ENCODE measurements around the gene PPP4R3A. TPM values are rescaled to one million over a fixed set of nuclear protein-coding genes. Genes with fewer than 3 reads are reported as not detected.

The PPP4R3A gene
- total RNA-seq, 1 experiment from 2014 or later = 74.4 TPM

GRCh38 chr14:91515979-91516378, 5.9 kb upstream of the PPP4R3A start:
- Histone ChIP-seq H3K27me3 (ENCODE audit: low read length) (no peaks in the 10 kb centered on the region), H3K4me2 (ENCODE audit: low read length) (no peak overlapping the region), H3K27ac (ENCODE audit: low read length) (no peak overlapping the region), H3K9me3 (ENCODE audit: low read length) (no peaks in the 10 kb centered on the region), H3F3A (ENCODE audit: low read length, unreplicated experiment) (no peaks in the 10 kb centered on the region), H3K9me2 (replicated peaks; ENCODE audit: low read length) (no peaks in the 10 kb centered on the region), H3K4me1 (ENCODE audit: insufficient read depth, low read length) (peaks cover 4% of the 10 kb centered on the region), H2AFZ (ENCODE audit: low read length) (no peak overlapping the region), H4K20me1 (ENCODE audit: low read length) (no peaks in the 10 kb centered on the region), H3K79me2 (ENCODE audit: low read length) (peaks cover 4% of the 10 kb centered on the region; the same call in 1 of the 2 replicates), H3K4me3 (ENCODE audit: low read length) (no peak overlapping the region), H3K36me3 (ENCODE audit: low read depth, low read length) (no peaks in the 10 kb centered on the region), H3K9ac (ENCODE audit: low read length) (no peak overlapping the region)
- ChIA-PET POLR2A (ENCODE audit: unreplicated experiment) (no interaction called here), CTCF (no interaction called here)
- no peak for ATAC-seq
- BruUV-seq (replicated peaks) = no TSS peak
- TF ChIP-seq EZH2 (IDR thresholded peaks at IDR 0.05; ENCODE audit: low read length, unreplicated experiment) = no peak
- TF ChIP-seq EZH2phosphoT487 (IDR thresholded peaks at IDR 0.05; ENCODE audit: borderline replicate concordance, low read length) = no peak
- no peak for TF ChIP-seq CTCF (conservative IDR thresholded peaks at IDR 0.05; ENCODE audit: low read depth, low read length)
- no peak for DNase-seq
- intact Hi-C loops (cut with micrococcal nuclease) = no loop called here

- no TSS peak for BruUV-seq (replicated peaks)
- peak overlapping the region; percentile 88 for H3K4me2 ChIP-seq (ENCODE audit: low read length)
- H3K27me3 ChIP-seq (ENCODE audit: low read length) = no peaks in the 10 kb centered on the region
- H3K4me3 ChIP-seq (ENCODE audit: low read length) = peak overlapping the region; percentile 90
- no peaks in the 10 kb centered on the region for H3K9me3 ChIP-seq (ENCODE audit: low read length)
- peak overlapping the region; percentile 94 for H2AFZ ChIP-seq (ENCODE audit: low read length)
- H3K9ac ChIP-seq (ENCODE audit: low read length) = peak overlapping the region; percentile 100
- DNase-seq = peak; percentile 15
- intact Hi-C loops (cut with micrococcal nuclease) = no loop called here
- no peaks in the 10 kb centered on the region for H3K9me2 ChIP-seq (replicated peaks; ENCODE audit: low read length)
- H3K36me3 ChIP-seq (ENCODE audit: low read depth, low read length) = peaks cover 12% of the 10 kb centered on the region; the same call in 1 of the 2 replicates
- H4K20me1 ChIP-seq (ENCODE audit: low read length) = peaks cover 29% of the 10 kb centered on the region
- no peak for TF ChIP-seq CTCF (conservative IDR thresholded peaks at IDR 0.05; ENCODE audit: low read depth, low read length)
- TF ChIP-seq EZH2phosphoT487 (IDR thresholded peaks at IDR 0.05; ENCODE audit: borderline replicate concordance, low read length) = no peak
- TF ChIP-seq EZH2 (IDR thresholded peaks at IDR 0.05; ENCODE audit: low read length, unreplicated experiment) = no peak
- no peak for ATAC-seq
- H3F3A ChIP-seq (ENCODE audit: low read length, unreplicated experiment) = no peaks in the 10 kb centered on the region
- ChIA-PET CTCF (no interaction called here), POLR2A (ENCODE audit: unreplicated experiment) (no interaction called here)
- peaks cover 44% of the 10 kb centered on the region for H3K79me2 ChIP-seq (ENCODE audit: low read length)
- H3K27ac ChIP-seq (ENCODE audit: low read length) = peak overlapping the region; percentile 96
- H3K4me1 ChIP-seq (ENCODE audit: insufficient read depth, low read length) = peaks cover 15% of the 10 kb centered on the region
These were observed 903 bp upstream of the PPP4R3A start for GRCh38 chr14:91511043-91511383.

- ATAC-seq (peak; percentile 31), DNase-seq (no peak)
- H3K9me2 ChIP-seq (replicated peaks; ENCODE audit: low read length) = no peaks in the 10 kb centered on the region
- H3K27me3 ChIP-seq (ENCODE audit: low read length) = no peaks in the 10 kb centered on the region
- POLR2A ChIA-PET (ENCODE audit: unreplicated experiment) = interaction anchor here (0.5 kb wide), 1 partner anchor 832 kb away, joined by 4 read pairs; no protein-coding TSS in a partner anchor
- H3K4me1 ChIP-seq (ENCODE audit: insufficient read depth, low read length) = peaks cover 15% of the 10 kb centered on the region
- TF ChIP-seq EZH2 (IDR thresholded peaks at IDR 0.05; ENCODE audit: low read length, unreplicated experiment) (no peak), CTCF (conservative IDR thresholded peaks at IDR 0.05; ENCODE audit: low read depth, low read length) (no peak), EZH2phosphoT487 (IDR thresholded peaks at IDR 0.05; ENCODE audit: borderline replicate concordance, low read length) (no peak)
- no peaks in the 10 kb centered on the region for H3K9me3 ChIP-seq (ENCODE audit: low read length)
- no peaks in the 10 kb centered on the region for H3F3A ChIP-seq (ENCODE audit: low read length, unreplicated experiment)
- peak overlapping the region; percentile 100 for H3K9ac ChIP-seq (ENCODE audit: low read length)
- intact Hi-C loops (cut with micrococcal nuclease) = no loop called here
- CTCF ChIA-PET = no interaction called here
- peak overlapping the region; percentile 88 for H3K4me2 ChIP-seq (ENCODE audit: low read length)
- H2AFZ ChIP-seq (ENCODE audit: low read length) = peak overlapping the region; percentile 94
- no TSS peak for BruUV-seq (replicated peaks)
- peaks cover 41% of the 10 kb centered on the region for H4K20me1 ChIP-seq (ENCODE audit: low read length)
- H3K4me3 ChIP-seq (ENCODE audit: low read length) = peak overlapping the region; percentile 90
- peaks cover 56% of the 10 kb centered on the region for H3K79me2 ChIP-seq (ENCODE audit: low read length)
- H3K36me3 ChIP-seq (ENCODE audit: low read depth, low read length) = peaks cover 16% of the 10 kb centered on the region; the same call in 1 of the 2 replicates
- peak overlapping the region; percentile 96 for H3K27ac ChIP-seq (ENCODE audit: low read length)
These were observed 286 bp downstream of the PPP4R3A start for GRCh38 chr14:91509878-91510170.

All from PC-3 (cell line).